Uterus (tissue), 4 donors: ENCODE results near the gene ZFAND3. TPM values are rescaled to one million over a fixed set of nuclear protein-coding genes. Genes with fewer than 3 reads are reported as not detected.

Experiments
- DNase-seq, 2 donors: peaks; one replicate each; pipeline ENCODE4 v3.0.0-alpha.2; 2019 to 2020
- H3K27ac ChIP-seq, 2 donors: fragments of 200-600 bp; sonication (generic); 1 replicate in 1 of 2; 2 replicates in 1 of 2; pipeline ENCODE4 v1.5.1; 2016 to 2018
- H3K27me3 ChIP-seq, 2 donors: fragments of 200-600 bp; sonication (generic); one replicate each; pipeline ENCODE4 v1.5.1; 2018 to 2019; ENCODE audit warnings: control low read depth in 1 of 2
- H3K36me3 ChIP-seq, 2 donors: fragments of 200-600 bp; sonication (generic); one replicate each; pipeline ENCODE4 v1.5.1; 2019; ENCODE audit warnings: control low read depth in 1 of 2
- H3K4me1 ChIP-seq, 2 donors: fragments of 200-600 bp; sonication (generic); one replicate each; pipeline ENCODE4 v1.5.1; 2018 to 2019; ENCODE audit warnings: control low read depth in 1 of 2
- H3K4me3 ChIP-seq, 2 donors: fragments of 200-600 bp; sonication (generic); 1 replicate in 1 of 2; 2 replicates in 1 of 2; pipeline ENCODE4 v1.5.1; 2018 to 2019; ENCODE audit warnings: mild to moderate bottlenecking in 1 of 2
- H3K9me3 ChIP-seq, 2 donors: fragments of 200-600 bp; sonication (generic); one replicate each; pipeline ENCODE4 v1.5.1; 2019; ENCODE audit warnings: control low read depth in 1 of 2
- POLR2A ChIP-seq, 2 donors: fragments of 450-650 bp; IDR thresholded peaks; one replicate each; pipeline ENCODE4 v1.6.1; 2016; ENCODE audit warnings: antibody characterized with exemption in 2 of 2, mild to moderate bottlenecking in 1 of 2, moderate library complexity in 1 of 2
- intact Hi-C: fragments of 100-400 bp; cut with DNase I; formaldehyde crosslinking; loops from one replicate; pipeline ENCODE4 v1.15.1; 2023; ENCODE audit warnings: low total_unique reads
- total RNA-seq, 4 donors: library from RNA; depleted of rRNA in 3 of 4; stranded (reverse); fragments of >200 nt in 3 of 4; gene quantifications; one replicate each; pipeline versions ENCODE4 v1.1.0 to v1.2.4, GENCODE V29; 2014 to 2023
- TF ChIP-seq, protein P1 (sequence below), 4 experiments: fragments of 200-600 bp in 2 of 4; fragments of 450-650 bp in 2 of 4; sonication (generic) in 2 of 4; IDR thresholded peaks; one replicate each; pipeline ENCODE4 v1.5.1; 2016 to 2019; ENCODE audit warnings: antibody characterized with exemption in 4 of 4, mild to moderate bottlenecking in 2 of 4, moderate library complexity in 1 of 4
- donor health status: DM: yes; HTN: yes; CAD: no.

The ZFAND3 gene
- total RNA-seq, 4 donors from 2014 or later: 5.0 to 81.9 (median 54.6) TPM

DNA sequence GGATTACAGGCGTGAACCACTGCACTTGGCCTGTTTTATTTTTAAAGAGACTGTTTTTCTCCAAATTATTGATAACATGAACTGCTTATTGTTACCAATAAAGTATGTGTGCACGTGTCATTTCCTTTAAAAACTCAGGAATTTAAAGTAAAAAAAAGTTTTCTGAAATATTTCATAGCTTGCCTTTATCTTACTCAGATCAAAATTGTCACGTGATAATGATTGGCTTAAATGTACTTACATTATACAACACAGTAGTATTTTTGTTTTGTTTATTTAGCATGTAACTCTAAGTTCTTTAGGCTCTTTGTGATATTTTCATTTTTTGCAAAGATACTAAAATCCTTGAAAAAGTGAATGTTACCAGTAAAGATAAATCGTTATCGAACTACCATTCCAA, 174.1 kb downstream of the ZFAND3 start:
- H3K27me3 ChIP-seq: no peaks in the 10 kb centered on the region
- no peak overlapping the region for H3K4me3 ChIP-seq
- peaks cover 0 to 6% of the 10 kb centered on the region in 2 donors for H3K4me1 ChIP-seq
- intact Hi-C loops: no loop called here
- no peak for DNase-seq
- TF ChIP-seq, protein P1, sequence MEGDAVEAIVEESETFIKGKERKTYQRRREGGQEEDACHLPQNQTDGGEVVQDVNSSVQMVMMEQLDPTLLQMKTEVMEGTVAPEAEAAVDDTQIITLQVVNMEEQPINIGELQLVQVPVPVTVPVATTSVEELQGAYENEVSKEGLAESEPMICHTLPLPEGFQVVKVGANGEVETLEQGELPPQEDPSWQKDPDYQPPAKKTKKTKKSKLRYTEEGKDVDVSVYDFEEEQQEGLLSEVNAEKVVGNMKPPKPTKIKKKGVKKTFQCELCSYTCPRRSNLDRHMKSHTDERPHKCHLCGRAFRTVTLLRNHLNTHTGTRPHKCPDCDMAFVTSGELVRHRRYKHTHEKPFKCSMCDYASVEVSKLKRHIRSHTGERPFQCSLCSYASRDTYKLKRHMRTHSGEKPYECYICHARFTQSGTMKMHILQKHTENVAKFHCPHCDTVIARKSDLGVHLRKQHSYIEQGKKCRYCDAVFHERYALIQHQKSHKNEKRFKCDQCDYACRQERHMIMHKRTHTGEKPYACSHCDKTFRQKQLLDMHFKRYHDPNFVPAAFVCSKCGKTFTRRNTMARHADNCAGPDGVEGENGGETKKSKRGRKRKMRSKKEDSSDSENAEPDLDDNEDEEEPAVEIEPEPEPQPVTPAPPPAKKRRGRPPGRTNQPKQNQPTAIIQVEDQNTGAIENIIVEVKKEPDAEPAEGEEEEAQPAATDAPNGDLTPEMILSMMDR (IDR thresholded peaks at IDR 0.05): no peak
- no peak for TF ChIP-seq POLR2A (IDR thresholded peaks at IDR 0.05)
- no peaks in the 10 kb centered on the region for H3K36me3 ChIP-seq
- H3K9me3 ChIP-seq: no peaks in the 10 kb centered on the region
- H3K27ac ChIP-seq: no peak overlapping the region

DNA sequence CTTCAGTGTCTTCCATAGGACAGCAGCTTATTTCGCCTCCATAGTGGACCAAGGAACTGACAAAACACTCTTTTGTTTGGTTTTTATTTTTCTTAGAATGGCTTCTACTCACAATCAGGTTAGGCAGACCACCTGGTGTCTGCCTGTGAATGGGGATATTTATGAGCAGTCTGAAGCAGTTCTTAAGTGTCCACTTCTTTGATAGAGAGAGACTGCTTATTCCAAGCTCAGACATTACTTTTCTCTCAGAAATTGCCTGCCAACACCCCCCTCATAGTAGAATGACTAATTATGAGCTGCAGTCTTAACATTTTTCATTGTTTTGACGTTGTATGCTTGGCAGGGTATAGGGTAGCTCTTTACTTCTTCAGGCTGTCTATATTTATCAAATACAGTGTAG, 174.7 kb downstream of the ZFAND3 start:
- DNase-seq: no peak
- intact Hi-C loops: no loop called here
- Histone ChIP-seq H3K27me3 (no peaks in the 10 kb centered on the region), H3K4me1 (peaks cover 0 to 6% of the 10 kb centered on the region in 2 donors), H3K9me3 (no peaks in the 10 kb centered on the region), H3K27ac (no peak overlapping the region), H3K36me3 (no peaks in the 10 kb centered on the region), H3K4me3 (no peak overlapping the region)
- no peak for TF ChIP-seq POLR2A (IDR thresholded peaks at IDR 0.05)
- TF ChIP-seq, protein P1 (IDR thresholded peaks at IDR 0.05): no peak

DNA sequence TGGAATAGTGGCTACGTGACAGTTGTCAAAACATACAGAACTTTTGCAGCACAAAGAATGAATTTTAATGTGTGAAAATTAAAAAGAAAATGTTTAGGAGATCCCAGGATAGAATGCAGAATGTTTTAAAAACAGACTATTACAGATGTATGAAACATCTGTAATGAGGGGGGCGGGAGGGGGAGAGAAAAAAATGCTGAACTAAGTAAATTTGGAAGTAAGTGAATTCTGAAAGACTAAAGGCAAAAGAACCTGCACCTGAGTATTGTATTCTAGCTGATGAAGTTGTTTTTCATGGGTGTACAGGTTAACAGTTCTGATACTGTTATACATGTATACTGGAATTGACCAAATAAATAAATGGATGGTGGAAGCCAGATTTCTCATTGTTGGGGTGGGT, 178.8 kb downstream of the ZFAND3 start:
- DNase-seq: no peak
- H3K36me3 ChIP-seq: no peaks in the 10 kb centered on the region
- H3K9me3 ChIP-seq: no peaks in the 10 kb centered on the region
- intact Hi-C loops: no loop called here
- TF ChIP-seq POLR2A (IDR thresholded peaks at IDR 0.05): no peak
- TF ChIP-seq, protein P1 (IDR thresholded peaks at IDR 0.05): no peak
- H3K4me3 ChIP-seq: no peak overlapping the region
- H3K27ac ChIP-seq: no peak overlapping the region
- H3K4me1 ChIP-seq: no peaks in the 10 kb centered on the region
- no peaks in the 10 kb centered on the region for H3K27me3 ChIP-seq

DNA sequence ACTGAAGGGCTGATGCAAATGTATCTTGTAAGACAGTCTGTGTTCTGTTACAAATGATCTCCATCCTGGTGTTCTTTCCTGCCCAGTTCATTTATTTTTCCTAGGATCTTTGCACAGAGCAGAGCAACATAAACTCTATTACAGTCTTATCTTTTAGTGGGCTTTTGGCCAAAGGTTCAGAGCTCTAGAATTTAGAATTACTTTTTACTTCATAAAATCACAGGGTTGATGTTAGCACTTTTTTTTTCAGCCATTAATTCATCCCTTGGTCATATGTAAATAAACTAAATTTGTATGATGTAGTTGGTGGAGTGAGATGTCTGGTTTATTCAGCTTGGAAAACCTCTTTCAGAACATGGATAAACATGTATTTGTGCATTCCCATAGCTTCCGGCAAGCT, 181.9 kb downstream of the ZFAND3 start:
- no peak overlapping the region for H3K4me3 ChIP-seq
- TF ChIP-seq, protein P1 (IDR thresholded peaks at IDR 0.05): no peak
- no peak for TF ChIP-seq POLR2A (IDR thresholded peaks at IDR 0.05)
- intact Hi-C loops: no loop called here
- H3K4me1 ChIP-seq: no peaks in the 10 kb centered on the region
- no peaks in the 10 kb centered on the region for H3K27me3 ChIP-seq
- no peaks in the 10 kb centered on the region for H3K36me3 ChIP-seq
- DNase-seq: no peak
- no peak overlapping the region for H3K27ac ChIP-seq
- H3K9me3 ChIP-seq: no peaks in the 10 kb centered on the region

DNA sequence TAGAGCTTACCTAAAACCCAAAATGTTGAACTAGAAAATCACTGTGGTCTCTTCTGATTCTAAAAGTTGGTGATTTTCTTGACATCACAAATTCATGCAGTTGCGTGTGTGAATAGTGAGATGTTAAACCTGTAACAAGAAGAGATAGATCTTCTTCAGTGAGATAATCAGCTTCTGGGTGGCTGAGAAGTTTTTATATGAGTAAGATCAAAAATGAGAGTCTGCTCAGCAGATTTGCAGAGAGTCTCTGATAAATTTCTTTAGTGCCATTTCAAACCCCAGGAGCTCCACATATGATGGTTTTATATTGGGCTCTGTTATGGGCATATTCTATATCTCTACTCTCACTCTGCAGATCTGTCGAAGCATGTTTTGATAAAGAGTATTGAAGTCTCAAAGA, 185.4 kb downstream of the ZFAND3 start:
- H3K27me3 ChIP-seq: no peaks in the 10 kb centered on the region
- intact Hi-C loops: no loop called here
- no peak for DNase-seq
- H3K4me1 ChIP-seq: no peaks in the 10 kb centered on the region
- H3K36me3 ChIP-seq: no peaks in the 10 kb centered on the region
- H3K4me3 ChIP-seq: no peak overlapping the region
- TF ChIP-seq POLR2A (IDR thresholded peaks at IDR 0.05): no peak
- TF ChIP-seq, protein P1 (IDR thresholded peaks at IDR 0.05): no peak
- H3K27ac ChIP-seq: no peak overlapping the region
- no peaks in the 10 kb centered on the region for H3K9me3 ChIP-seq
